ENCODE measurements around the gene ERGIC3. TPM values are rescaled to one million over a fixed set of nuclear protein-coding genes. Genes with fewer than 3 reads are reported as not detected.

ERGIC3 gene
- total RNA-seq, 1 donor from 2014 or later: 113 TPM

DNA sequence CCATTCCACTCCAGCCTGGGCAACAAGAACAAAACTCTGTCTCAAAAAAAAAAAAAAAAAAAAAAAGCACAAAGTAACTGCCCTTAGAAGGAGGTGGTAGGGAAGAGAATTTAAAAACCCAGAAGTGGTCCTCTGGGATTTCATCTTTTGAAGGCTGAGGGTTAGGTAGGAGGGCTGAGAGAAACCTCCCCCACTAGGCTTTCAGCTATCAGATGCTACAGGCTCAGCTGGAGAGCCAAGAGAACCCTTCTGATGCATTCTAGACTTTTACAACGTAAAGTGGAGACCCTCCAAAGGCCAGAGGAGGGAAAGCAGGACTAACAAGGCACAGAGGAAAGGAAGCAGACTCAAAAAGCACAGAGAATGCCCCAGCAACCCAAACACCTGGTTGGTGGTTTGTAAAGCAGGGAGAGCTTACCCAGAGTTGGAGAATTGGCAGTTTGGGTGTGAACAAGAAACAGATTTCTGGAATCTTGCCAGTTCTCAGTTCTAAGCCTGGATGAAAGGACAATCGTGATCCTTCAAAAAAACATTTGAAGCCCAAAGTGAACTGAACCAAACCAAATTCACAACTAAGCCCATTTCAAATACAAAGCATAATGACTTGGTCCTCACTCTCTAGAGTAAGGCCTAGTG, 50.6 kb downstream of the ERGIC3 start:
- DNase-seq (ENCODE audit: extremely low spot score in 2 of 2): no peak
- Histone ChIP-seq H3K27ac (no peak overlapping the region), H3K4me3 (no peak overlapping the region), H3K9me3 (no peaks in the 10 kb centered on the region), H3K4me1 (no peaks in the 10 kb centered on the region), H3K27me3 (no peaks in the 10 kb centered on the region), H3K36me3 (no peaks in the 10 kb centered on the region)
- TF ChIP-seq POLR2AphosphoS5 (IDR thresholded peaks at IDR 0.05; ENCODE audit: insufficient read depth in 1 of 2, low read depth in 1 of 2) (no peak), POLR2A (IDR thresholded peaks at IDR 0.05) (no peak)
- TF ChIP-seq, protein P1, sequence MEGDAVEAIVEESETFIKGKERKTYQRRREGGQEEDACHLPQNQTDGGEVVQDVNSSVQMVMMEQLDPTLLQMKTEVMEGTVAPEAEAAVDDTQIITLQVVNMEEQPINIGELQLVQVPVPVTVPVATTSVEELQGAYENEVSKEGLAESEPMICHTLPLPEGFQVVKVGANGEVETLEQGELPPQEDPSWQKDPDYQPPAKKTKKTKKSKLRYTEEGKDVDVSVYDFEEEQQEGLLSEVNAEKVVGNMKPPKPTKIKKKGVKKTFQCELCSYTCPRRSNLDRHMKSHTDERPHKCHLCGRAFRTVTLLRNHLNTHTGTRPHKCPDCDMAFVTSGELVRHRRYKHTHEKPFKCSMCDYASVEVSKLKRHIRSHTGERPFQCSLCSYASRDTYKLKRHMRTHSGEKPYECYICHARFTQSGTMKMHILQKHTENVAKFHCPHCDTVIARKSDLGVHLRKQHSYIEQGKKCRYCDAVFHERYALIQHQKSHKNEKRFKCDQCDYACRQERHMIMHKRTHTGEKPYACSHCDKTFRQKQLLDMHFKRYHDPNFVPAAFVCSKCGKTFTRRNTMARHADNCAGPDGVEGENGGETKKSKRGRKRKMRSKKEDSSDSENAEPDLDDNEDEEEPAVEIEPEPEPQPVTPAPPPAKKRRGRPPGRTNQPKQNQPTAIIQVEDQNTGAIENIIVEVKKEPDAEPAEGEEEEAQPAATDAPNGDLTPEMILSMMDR (IDR thresholded peaks at IDR 0.05): no peak
- intact Hi-C loops (cut with DNase I): no loop called here

DNA sequence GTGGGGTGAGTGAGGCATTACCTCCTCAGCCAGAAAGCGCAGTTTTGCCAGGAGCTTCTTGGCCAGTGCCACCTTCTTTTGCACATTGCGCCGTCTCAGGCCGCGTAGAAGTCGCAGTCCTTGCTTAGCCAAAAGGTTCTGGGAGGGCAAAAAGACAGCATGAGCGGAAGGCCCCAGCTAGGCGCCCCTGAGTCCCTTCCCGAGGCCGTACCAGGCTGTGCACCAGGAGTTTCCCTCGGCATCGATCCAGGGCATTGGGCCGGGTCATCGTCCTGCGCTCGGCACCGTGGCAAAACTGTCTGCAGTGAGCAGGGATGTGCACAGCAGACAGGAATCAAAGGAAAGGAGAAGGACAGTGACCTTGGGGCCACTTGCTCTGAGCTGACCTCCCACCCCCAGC, 53.6 kb downstream of the ERGIC3 start:
- no peak overlapping the region for H3K27ac ChIP-seq
- H3K27me3 ChIP-seq: no peaks in the 10 kb centered on the region
- no peak for DNase-seq (ENCODE audit: extremely low spot score in 2 of 2)
- H3K9me3 ChIP-seq: no peaks in the 10 kb centered on the region
- no peaks in the 10 kb centered on the region for H3K36me3 ChIP-seq
- no peak for TF ChIP-seq POLR2A (IDR thresholded peaks at IDR 0.05)
- TF ChIP-seq POLR2AphosphoS5 (IDR thresholded peaks at IDR 0.05; ENCODE audit: insufficient read depth in 1 of 2, low read depth in 1 of 2): no peak
- TF ChIP-seq, protein P1 (IDR thresholded peaks at IDR 0.05): no peak
- no peak overlapping the region for H3K4me3 ChIP-seq
- intact Hi-C loops (cut with DNase I): no loop called here
- peaks cover 3% of the 10 kb centered on the region for H3K4me1 ChIP-seq

DNA sequence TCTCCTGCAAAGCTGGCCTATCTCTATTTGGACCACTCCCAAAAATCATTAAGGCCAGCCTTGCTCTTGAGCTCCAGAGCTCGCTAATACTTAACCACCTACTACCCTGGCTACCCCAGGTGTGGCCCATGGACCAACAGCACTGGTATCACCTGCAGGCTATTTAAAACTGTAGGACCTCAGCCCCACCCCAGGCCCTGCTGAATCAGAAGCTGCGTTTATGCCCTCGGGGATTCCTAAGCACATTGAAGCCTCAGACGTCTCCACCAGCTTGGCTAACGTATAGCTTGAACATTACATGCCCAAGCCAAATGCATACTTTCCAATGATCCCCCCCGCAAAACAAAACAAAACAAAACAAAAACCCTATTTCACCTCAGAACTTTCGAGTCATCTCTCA, 54.0 kb downstream of the ERGIC3 start:
- TF ChIP-seq POLR2AphosphoS5 (IDR thresholded peaks at IDR 0.05; ENCODE audit: insufficient read depth in 1 of 2, low read depth in 1 of 2) (no peak), POLR2A (IDR thresholded peaks at IDR 0.05) (no peak)
- TF ChIP-seq, protein P1 (IDR thresholded peaks at IDR 0.05): no peak

DNA sequence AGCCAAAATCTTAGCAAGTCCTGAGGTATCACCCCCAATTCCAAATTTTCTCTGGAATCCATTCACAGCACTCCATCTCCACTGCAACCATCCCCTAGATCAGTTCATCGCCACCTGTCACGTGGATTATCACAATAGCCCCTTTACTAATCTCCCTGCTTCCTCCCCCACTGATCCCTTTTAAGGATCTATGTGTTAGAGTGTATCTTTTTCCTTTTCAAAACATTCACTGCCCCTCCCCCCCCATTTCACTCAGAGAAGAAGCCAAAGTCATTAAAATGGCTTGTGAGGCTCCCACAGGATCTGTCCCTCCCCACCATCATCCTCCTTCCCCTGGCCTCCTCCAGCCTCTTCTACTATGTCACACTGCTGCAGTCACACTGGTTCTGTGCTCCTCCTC, 55.3 kb downstream of the ERGIC3 start:
- DNase-seq (ENCODE audit: extremely low spot score in 2 of 2): no peak
- Histone ChIP-seq H3K9me3 (no peaks in the 10 kb centered on the region), H3K27ac (no peak overlapping the region), H3K4me3 (no peak overlapping the region), H3K27me3 (no peaks in the 10 kb centered on the region), H3K36me3 (no peaks in the 10 kb centered on the region), H3K4me1 (peaks cover 20% of the 10 kb centered on the region)
- TF ChIP-seq POLR2AphosphoS5 (IDR thresholded peaks at IDR 0.05; ENCODE audit: insufficient read depth in 1 of 2, low read depth in 1 of 2): no peak
- TF ChIP-seq, protein P1 (IDR thresholded peaks at IDR 0.05): no peak
- intact Hi-C loops (cut with DNase I): no loop called here

More for the DNA sequence above, 54.0 kb downstream of the ERGIC3 start:
- Histone ChIP-seq H3K27me3 (no peaks in the 10 kb centered on the region), H3K4me3 (no peak overlapping the region), H3K4me1 (peaks cover 7% of the 10 kb centered on the region), H3K9me3 (no peaks in the 10 kb centered on the region), H3K36me3 (no peaks in the 10 kb centered on the region), H3K27ac (no peak overlapping the region)
- no peak for DNase-seq (ENCODE audit: extremely low spot score in 2 of 2)
- intact Hi-C loops (cut with DNase I): no loop called here

DNA sequence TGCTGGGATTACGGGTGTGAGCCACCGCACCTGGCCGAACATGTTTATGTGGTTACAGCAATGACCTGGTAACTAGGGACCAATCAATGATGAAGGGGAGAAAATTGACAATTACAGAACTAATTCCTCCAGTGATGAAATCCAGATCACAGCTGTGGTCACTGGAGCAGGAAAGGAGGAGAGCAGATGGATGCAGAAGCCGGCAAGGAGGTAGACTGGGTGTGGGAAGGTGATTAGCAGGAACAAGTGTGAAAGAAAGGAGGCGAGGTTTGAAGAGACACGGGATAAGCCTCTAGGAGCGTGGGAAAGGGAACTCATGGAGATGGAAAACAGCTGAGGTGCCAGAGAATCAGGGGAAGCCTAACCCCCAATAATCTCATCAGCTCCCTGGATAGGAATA, 56.6 kb downstream of the ERGIC3 start:
- no peaks in the 10 kb centered on the region for H3K27me3 ChIP-seq
- DNase-seq (ENCODE audit: extremely low spot score in 2 of 2): no peak
- H3K27ac ChIP-seq: no peak overlapping the region

More for the DNA sequence above, 56.6 kb downstream of the ERGIC3 start:
- H3K4me3 ChIP-seq: no peak overlapping the region
- no peaks in the 10 kb centered on the region for H3K36me3 ChIP-seq
- no peaks in the 10 kb centered on the region for H3K9me3 ChIP-seq
- no peak for TF ChIP-seq POLR2A (IDR thresholded peaks at IDR 0.05)
- TF ChIP-seq POLR2AphosphoS5 (IDR thresholded peaks at IDR 0.05; ENCODE audit: insufficient read depth in 1 of 2, low read depth in 1 of 2): no peak
- TF ChIP-seq, protein P1 (IDR thresholded peaks at IDR 0.05): no peak
- intact Hi-C loops (cut with DNase I): no loop called here
- H3K4me1 ChIP-seq: peaks cover 21% of the 10 kb centered on the region

Measured in vagina (tissue), 2 donors.